HG03457 (cell line): ENCODE data around the gene CACNA1C.

Experiments used
- ATAC-seq: cut with Tn5 transposase; IDR thresholded peaks from one replicate; pipeline ENCODE4 v1.9.1; 2021; ENCODE audit warnings: moderate number of reproducible peaks; ENCODE audit not compliant: unreplicated experiment

Gene CACNA1C

DNA sequence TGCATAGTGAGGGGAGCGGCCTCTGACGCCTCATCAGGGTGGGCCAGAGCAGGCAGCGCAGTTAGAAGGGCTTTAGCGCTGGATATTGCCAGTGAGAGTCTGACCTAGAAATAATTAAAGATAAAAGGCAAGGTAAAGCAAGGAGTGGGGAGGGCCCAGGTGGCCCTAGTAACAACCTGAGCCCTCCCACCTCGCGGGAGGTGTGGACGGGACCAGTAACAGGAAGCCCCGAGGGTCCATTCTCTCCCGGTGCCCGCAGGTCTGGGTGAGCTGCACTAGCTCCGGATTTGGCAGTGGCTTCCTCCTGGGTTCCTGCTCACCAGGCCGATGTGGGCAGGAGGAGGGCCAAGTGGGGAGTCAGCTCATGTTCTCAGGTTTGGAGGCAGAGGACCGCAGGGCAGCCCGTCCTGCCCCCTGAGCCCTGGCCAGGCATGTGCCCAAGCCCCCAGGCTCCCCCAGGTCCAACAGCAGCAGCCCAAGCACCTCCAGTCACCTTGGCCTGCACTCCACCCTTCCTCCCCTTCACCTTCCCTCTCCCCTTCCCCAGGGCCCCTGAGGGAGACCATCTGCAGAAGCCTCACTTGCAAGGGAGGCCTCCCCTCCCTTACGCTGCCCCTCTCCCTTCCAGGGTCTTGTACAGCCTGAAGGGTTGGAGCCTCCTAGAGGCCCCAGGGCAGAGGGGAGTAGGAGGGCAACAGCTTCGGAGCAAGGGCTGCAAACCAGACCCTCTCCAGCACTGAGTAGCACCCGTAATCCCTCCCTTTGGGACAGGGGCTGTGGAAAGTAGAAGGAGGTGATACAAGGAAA is 597.7 kb downstream of the CACNA1C start:
- ATAC-seq, result no peak

DNA sequence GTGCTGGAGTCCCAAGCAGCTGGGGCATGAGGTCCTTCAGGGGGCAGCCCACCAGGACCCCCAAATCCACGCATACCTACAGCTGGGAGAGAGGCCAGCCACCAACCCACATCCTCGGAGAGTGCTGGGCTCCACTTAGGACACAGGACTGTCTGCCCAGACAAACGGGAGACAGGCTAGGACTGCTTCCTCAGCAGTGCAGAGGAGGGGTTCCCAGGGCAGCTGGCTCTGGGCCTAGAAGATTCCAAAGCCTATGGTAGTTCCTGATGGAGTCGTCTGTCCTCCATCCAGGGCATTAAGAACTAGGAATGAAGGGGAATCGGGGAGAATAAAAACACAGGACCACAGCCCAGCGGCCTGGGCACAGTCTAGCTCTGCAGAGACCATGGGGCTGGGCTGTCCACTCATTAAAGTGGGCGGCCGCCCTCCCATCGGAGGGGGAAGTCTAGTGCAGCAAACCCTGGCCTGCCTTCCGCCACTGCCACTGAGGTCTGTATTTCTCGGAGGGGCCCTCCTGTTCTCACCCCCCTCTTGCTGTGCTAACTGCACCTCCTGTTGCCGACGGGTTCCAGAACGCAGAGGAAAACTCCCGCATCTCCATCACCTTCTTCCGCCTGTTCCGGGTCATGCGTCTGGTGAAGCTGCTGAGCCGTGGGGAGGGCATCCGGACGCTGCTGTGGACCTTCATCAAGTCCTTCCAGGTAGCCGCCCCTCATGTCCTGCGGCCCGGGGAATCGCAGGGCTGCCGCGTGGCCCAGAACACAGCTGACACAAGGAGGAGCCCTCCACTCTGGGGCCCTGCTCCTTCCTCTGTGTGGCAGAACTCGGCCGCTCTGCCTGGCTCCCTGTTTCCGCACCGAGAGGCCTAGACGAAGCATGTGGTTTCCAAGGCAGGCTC is 598.5 kb downstream of the CACNA1C start:
- no peak for ATAC-seq

DNA sequence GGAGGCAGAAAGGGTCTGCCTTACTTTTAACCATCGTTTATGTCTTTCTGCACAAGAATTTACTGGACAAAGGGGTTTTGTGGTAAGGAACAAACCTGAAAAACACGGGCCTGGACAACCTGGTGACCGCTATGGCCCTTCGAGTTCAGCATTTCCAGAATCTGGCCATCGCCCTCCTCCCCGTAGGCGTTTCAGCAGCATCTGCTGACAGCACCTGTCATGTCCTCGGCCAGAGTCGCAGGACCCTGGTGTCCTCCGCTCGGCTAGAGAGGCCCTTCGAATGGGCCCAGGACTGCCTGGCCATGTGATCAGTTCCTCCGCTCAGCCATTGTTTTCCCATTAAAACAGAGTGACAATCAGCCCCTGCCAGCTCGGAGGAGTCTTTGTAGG is 599.2 kb downstream of the CACNA1C start:
- ATAC-seq, result no peak

DNA sequence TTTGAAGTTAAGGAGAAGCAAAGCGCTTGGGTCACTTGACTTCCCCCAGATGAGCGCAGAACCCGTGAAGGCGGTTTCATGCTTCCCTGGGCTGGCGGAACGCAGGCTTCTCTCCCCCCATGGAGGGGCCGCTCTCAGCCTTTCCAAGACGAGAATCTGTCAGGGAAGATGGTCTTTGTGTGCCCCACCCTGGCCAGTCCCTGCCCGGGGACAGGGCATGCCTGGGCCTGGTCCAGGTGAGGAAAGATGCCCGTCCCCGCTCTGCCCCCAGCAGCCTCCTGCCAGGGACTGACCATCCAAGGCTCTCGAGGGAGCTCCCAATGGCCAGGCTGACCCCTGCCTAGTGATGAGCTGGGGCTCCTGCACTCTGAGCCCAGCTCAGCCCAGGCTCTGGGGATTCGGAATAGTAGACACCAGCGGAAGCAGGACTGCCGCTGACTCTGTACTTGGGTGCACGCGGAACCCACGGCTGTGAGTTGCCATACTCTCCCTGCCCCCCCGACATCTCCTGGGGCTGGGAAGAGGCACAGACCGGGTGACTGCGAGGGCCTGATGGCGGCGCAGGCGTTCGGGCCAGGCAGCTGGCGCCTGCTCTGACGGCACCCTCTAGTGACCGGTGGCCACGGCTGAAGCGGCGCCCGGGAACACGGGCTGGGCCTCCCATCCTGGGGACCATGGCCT is 599.8 kb downstream of the CACNA1C start:
- ATAC-seq, result no peak

DNA sequence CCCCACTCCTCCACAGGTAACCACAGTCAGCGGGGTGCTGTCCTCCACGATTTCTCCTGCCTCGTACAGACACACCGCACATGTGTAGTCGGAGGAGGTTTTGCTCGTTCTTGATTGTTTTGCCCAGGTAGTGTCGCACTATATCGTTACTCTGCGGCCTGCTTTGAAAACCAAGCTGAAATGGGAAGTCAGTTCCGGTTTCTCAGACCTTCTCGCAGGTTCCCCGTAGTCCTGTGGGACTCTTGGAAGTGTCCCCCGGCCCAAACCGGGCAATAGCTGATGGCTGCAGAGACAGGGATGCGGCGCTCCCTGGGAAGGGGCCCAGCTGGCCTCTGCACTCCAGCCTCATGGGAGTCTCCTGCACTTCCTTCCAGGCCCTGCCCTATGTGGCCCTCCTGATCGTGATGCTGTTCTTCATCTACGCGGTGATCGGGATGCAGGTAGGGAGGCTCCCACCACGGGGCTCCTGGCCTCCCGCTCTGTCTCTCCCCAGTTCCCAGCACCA is 600.7 kb downstream of the CACNA1C start:
- ATAC-seq, result no peak

DNA sequence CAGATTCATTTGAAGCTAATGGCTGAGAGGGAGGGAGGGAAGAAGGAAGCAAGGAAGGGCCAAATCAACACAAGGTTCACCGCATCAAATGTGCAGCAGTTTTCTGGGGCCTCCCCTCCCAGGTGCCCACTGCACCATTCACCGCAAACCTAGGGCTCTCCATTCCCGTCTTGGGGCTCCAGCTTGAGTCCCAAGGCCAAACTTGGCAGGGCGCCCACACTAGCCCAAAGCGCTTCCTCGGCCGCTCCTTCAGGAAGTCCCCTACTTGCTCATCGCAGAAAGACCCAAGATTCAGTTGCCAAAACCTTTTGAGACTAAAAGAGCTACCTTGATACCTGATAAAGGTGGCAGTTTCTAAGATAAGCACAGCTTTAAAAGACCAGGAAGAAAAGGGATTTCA is 601.5 kb downstream of the CACNA1C start:
- ATAC-seq, result no peak

DNA sequence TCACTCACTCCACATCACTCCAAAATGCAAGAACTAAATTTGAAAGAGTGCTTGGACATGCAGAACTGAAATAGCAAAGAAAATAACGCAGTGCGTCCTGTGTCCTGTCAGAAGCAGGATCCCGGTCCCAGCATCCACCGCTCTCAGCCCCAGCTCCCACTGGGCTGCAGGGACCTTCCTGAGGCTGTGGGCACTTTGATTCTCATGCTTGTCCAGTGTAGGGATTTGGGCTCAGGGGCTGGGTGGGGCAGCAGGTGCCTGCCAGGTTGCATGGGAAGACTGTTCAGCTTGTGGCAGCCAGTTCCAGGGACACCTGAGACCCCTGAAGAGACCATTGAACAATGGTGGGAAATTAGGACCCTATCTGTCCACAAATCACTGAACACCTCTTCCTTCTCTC is 602.0 kb downstream of the CACNA1C start:
- no peak for ATAC-seq

DNA sequence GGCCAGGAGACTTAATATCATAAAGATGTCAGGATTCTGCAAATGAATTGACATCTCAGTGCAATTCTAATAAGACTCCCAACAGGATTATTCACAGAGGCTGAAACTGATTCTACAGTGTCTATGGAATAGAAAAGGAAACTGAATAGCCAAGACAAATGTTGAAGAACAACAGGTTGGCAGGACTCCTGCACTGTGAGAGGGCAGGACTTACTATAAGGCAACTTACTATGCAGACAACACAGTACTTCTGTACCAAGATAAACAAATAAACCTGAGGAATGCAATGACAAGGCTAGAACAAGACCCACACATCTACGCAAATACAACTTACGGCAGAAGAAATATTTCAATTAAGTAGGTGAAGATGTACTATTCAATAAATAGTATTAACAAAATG is 609.7 kb downstream of the CACNA1C start:
- no peak for ATAC-seq

DNA sequence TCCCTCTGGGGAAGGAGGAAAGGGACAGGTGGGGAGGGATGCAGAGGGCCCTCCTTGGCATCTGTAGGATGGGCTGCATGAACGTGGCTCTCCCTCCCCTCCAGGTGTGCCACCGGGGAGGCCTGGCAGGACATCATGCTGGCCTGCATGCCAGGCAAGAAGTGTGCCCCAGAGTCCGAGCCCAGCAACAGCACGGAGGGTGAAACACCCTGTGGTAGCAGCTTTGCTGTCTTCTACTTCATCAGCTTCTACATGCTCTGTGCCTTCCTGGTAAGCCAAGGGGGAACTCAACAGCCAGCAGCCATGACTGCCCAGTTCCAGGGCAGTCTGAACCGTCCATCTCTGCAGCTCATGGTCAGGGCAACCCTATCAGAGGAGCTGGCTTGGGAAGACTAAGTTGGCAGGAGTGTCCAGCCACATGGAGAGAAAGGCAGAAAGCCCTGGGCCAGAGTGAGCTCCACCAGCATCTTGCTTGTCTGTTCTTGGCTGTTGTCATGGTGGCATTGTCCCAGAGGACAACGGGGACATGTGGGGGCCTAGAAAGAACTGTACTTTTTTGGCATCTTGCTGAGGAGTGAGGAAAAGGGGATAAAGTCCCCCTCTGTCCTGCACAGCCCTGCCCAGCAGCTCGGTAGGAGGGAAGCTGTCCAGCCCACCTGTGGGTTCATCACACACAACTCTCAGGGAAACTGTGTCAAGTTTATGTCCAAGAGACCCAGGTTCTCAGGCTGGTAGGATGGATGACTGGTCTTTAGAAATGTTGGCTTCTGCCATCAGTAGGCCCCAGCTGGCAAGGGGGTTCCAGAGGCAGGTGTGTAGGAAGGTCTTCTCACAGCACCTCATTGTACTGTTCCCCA is 612.2 kb downstream of the CACNA1C start:
- no peak for ATAC-seq

DNA sequence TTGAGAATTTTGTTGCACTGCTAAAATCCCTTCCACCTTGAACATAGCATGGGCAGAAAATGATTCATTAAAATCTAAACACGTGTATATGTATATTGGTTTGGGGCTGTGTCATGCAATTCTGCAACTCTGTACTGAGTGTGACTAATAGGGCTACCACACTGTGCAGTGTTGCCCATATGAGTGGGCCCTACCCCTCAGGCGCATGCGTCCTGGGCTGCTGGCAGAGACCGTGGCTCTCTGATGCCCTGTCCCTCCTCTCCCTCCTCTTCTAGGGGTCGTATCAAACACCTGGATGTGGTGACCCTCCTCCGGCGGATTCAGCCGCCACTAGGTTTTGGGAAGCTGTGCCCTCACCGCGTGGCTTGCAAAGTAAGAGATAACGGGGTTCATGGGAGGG is 613.6 kb downstream of the CACNA1C start:
- no peak for ATAC-seq

DNA sequence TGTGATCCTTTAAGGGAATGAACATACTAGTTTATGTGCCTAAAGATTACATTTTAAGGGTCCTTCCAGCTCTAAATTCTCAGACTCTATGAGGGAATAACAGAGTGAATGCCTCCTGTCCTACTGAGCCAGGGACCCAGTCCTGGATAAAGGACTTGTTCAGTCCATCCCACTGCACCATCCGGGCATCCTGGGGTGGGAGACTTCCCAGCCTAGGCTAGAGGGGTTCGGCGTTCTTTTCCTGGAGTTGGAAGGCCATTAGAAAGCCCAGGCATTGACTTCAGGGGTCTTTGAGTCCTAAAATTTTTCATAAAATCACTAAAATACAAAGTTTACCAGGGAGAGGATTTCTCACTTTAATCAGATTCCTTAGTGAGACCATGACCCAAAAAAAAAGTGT is 614.1 kb downstream of the CACNA1C start:
- no peak for ATAC-seq

DNA sequence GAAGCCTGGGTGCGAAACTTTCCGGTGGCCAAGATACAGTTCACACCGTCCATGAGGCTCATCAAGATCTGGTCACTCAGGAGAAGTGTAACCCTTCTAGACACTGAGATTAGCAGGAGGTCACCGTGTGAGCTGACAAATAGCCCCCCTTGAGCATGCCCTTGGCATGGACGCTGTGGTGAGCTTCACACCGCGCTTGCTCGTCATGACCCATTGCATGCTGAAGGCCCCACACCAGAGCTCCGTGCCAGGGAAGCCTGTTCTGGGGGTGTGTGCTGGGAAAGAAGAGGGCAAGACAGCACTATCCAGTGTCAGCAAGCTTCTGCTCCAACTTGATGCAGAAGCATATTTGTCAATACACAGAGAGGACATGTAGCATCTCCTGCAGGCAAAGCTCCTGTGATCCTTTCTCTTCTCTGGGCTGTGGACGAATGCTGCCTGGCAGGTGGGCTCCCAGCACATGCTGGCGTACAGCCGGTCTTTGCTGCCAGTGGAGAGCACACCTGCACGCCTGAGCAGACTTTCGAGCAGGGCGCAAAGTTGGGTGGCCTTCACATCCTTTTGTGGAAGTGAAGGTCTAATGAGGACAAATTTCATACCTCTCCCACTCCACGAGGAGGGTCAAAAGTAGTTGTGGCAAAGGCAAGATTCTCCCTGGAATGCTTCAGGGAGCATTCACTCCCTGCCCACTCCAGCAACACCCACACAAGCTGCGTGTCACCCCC is 615.1 kb downstream of the CACNA1C start:
- ATAC-seq, result no peak

DNA sequence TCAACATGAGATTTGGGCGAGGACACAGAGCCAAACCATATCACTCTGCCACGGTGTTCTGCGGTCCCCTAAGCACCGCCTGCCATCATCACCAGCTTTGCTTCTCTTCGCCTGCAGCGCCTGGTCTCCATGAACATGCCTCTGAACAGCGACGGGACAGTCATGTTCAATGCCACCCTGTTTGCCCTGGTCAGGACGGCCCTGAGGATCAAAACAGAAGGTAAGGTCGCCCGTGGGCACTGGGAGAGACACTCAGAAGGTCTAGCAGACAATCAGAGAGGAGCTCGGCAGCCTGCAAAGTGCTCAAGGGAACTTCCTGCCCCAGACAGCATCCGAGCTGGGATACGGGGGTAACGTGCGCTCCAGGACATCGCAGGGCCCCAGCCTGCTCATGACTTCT is 616.0 kb downstream of the CACNA1C start:
- ATAC-seq, result no peak

DNA sequence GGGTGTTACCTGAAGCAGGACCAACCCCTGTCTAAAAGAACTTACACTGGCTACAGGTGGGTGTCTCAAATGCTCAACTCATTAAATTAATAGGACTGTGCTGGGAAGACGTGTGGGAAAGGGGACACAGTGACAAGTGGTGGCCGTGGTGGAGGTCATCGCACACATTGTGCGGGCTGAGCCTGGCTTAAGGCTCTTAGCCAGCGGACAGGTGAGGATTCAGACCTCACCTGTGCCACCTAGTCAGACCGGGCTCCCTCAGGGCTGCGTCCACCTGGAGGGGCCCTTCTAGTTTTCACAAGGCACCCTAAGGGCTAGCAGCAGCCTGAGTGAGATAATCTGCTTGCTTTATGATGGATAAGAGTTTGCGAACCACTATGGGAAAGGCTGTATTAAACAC is 616.8 kb downstream of the CACNA1C start:
- no peak for ATAC-seq

DNA sequence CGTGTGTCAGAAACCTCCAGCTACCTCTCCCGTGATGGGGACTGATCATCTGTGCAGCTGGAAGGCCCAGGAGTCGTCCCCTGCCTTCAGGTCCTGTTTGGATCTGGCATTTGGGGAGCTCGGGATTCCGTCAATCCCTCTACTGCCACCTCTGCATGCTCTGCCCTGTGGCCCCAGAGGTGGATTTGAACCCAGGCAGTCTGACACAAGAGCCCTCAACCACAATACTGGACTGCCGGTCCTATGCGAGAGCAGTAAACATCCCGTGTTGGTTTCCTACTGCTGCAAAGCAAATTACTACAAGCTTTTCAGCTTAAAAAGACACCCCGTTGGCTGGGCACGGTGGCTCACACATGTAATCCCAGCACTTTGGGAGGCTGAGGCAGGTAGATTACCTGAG is 620.1 kb downstream of the CACNA1C start:
- ATAC-seq, result no peak

DNA sequence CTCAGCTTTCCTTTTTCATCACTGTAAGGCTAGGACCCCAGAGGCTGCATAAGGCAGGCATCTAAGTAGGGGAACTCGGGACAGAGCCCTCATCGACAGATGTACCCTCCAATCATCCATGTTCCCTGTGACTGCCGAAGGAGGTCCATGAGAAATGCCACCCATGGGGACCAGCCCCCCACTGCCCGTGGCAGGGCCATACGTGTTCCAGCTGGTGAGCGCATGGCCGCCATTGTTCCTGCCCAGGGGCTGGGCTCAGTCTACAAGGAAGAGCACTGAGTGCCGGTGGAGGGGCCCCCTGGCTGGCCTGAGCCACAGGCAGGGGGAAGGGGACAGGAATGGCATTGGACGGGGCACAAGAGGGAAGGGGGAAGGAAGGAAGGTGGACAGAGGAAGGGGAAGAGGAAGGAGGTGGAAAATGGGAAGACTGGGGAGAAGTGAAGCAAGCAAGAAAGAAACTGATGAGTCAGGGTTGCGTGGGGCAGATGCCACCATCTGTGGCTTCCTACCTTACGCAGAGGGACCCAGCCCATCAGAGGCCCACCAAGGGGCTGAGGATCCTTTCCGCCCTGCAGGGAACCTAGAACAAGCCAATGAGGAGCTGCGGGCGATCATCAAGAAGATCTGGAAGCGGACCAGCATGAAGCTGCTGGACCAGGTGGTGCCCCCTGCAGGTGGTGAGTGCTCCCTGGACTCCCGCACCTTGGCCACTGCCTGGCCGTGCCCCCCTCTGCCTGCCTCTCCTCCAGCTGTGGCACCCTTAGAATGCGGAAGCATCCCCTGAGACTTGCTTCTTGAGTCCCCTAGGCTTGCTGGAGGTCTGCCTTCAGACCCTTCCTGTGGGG is 621.4 kb downstream of the CACNA1C start:
- ATAC-seq, result no peak

DNA sequence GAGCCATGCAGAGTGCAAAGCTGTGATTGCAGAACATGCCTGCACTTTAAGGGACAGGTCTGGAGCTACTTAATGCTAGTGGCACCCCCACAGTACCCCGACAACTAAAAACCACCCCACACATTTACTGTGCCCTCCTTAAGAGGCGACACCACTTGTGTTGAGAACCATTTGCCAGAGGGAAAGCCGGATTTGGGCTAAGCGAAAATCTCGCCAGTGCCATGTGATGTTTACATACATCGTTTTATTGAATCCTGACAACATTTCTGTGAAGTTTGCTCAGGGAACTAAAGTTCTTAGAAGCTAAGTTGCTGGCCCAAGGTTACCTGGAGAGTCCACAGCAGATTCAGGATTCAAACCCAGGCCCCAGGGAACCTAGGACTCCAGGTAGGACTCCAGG is 623.0 kb downstream of the CACNA1C start:
- ATAC-seq, result no peak

DNA sequence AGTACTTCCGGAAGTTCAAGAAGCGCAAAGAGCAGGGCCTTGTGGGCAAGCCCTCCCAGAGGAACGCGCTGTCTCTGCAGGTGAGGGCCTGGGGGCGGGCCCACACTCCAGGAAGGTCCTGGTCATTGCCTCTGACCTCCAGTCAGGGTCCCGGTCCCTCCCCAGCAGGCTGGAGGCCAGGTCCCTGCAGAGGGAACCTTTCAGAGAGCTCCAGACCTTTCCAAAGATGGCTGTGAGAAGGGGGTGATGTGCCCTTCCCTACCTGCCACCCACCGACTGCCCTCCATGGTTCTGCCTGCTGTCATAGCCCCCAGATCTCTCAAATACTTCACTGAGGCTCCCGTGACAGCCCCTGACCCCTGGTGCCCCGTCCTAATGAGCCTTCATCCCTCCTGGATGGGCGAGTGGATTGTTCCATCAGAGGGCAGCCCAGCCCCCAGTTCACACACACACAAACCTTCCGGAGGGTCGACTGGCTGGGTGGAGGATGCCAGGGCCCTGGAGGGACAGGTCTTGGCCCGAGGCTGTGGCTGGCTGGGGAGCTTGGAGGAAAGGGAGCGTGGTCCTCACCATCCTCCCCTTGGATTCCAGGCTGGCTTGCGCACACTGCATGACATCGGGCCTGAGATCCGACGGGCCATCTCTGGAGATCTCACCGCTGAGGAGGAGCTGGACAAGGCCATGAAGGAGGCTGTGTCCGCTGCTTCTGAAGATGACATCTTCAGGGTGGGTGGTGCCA is 624.5 kb downstream of the CACNA1C start:
- ATAC-seq, result no peak
